ENCODE results near the gene PLS1. TPM values are rescaled to one million over a fixed set of nuclear protein-coding genes. Genes with fewer than 3 reads are reported as not detected.
"Not testable (repeated sequence)": the region's sequence is repeated elsewhere in the genome, so short reads cannot be mapped to it uniquely, and the experiment has no call there.

Gene PLS1
- total RNA-seq, 1 experiment from 2014 or later = 9.5 TPM

- no peak for DNase-seq (ENCODE audit: low spot score)
Measured at GRCh38 chr3:142693136-142693853, 97.1 kb downstream of the PLS1 start.

- DNase-seq (ENCODE audit: low spot score) = no peak
Measured at GRCh38 chr3:142694225-142694624, 98.0 kb downstream of the PLS1 start.

- DNase-seq (ENCODE audit: low spot score) = no peak
Measured at GRCh38 chr3:142705198-142705597, 109.0 kb downstream of the PLS1 start.

GRCh38 chr3:142706321-142707127, 110.3 kb downstream of the PLS1 start:
- DNase-seq (ENCODE audit: low spot score) = no peak

GRCh38 chr3:142709207-142709606, 113.0 kb downstream of the PLS1 start:
- no peak for DNase-seq (ENCODE audit: low spot score)

GRCh38 chr3:142714882-142715281, 118.7 kb downstream of the PLS1 start:
- DNase-seq (ENCODE audit: low spot score) = not testable (repeated sequence)

- DNase-seq (ENCODE audit: low spot score) = no peak
Measured at GRCh38 chr3:142716102-142716501, 119.9 kb downstream of the PLS1 start.

GRCh38 chr3:142723665-142723967, 127.4 kb downstream of the PLS1 start:
- no peak for DNase-seq (ENCODE audit: low spot score)

GRCh38 chr3:142723968-142724681, 127.9 kb downstream of the PLS1 start, which contains the start of gene TRPC1:
TRPC1 (plus strand) TSS chr3:142724034; CDS start chr3:142724560, 526 bp downstream.
- peak; percentile 91 for DNase-seq (ENCODE audit: low spot score)

GRCh38 chr3:142724682-142725356, 128.6 kb downstream of the PLS1 start:
- peak; percentile 41 for DNase-seq (ENCODE audit: low spot score)

GRCh38 chr3:142725357-142725739, 129.2 kb downstream of the PLS1 start:
- DNase-seq (ENCODE audit: low spot score) = no peak

- no peak for DNase-seq (ENCODE audit: low spot score)
Measured at GRCh38 chr3:142726017-142726416, 129.8 kb downstream of the PLS1 start.

GRCh38 chr3:142732066-142732465, 135.9 kb downstream of the PLS1 start:
- DNase-seq (ENCODE audit: low spot score) = no peak

- DNase-seq (ENCODE audit: low spot score) = no peak
Measured at GRCh38 chr3:142734834-142735233, 138.6 kb downstream of the PLS1 start.

GRCh38 chr3:142735462-142735861, 139.3 kb downstream of the PLS1 start:
- DNase-seq (ENCODE audit: low spot score) = no peak

- DNase-seq (ENCODE audit: low spot score) = no peak
Measured at GRCh38 chr3:142738396-142738795, 142.2 kb downstream of the PLS1 start.

GRCh38 chr3:142746646-142747045, 150.5 kb downstream of the PLS1 start:
- no peak for DNase-seq (ENCODE audit: low spot score)

GRCh38 chr3:142750531-142750930, 154.3 kb downstream of the PLS1 start:
- not testable (repeated sequence) for DNase-seq (ENCODE audit: low spot score)

- not testable (repeated sequence) for DNase-seq (ENCODE audit: low spot score)
Measured at GRCh38 chr3:142752605-142753004, 156.4 kb downstream of the PLS1 start.

- no peak for DNase-seq (ENCODE audit: low spot score)
Measured at GRCh38 chr3:142754494-142754893, 158.3 kb downstream of the PLS1 start.
